NCI-H748 (cell line): ENCODE results near the gene DNASE2.
"Not testable (repeated sequence)": the region's sequence is repeated elsewhere in the genome, so short reads cannot be mapped to it uniquely, and the experiment has no call there.

ENCODE experiments used
- DNase-seq: peaks from one replicate; lab custom pipeline; 2025; ENCODE audit not compliant: unreplicated experiment; lab: John Stamatoyannopoulos, UW

The DNASE2 gene, protein sequence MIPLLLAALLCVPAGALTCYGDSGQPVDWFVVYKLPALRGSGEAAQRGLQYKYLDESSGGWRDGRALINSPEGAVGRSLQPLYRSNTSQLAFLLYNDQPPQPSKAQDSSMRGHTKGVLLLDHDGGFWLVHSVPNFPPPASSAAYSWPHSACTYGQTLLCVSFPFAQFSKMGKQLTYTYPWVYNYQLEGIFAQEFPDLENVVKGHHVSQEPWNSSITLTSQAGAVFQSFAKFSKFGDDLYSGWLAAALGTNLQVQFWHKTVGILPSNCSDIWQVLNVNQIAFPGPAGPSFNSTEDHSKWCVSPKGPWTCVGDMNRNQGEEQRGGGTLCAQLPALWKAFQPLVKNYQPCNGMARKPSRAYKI

DNA sequence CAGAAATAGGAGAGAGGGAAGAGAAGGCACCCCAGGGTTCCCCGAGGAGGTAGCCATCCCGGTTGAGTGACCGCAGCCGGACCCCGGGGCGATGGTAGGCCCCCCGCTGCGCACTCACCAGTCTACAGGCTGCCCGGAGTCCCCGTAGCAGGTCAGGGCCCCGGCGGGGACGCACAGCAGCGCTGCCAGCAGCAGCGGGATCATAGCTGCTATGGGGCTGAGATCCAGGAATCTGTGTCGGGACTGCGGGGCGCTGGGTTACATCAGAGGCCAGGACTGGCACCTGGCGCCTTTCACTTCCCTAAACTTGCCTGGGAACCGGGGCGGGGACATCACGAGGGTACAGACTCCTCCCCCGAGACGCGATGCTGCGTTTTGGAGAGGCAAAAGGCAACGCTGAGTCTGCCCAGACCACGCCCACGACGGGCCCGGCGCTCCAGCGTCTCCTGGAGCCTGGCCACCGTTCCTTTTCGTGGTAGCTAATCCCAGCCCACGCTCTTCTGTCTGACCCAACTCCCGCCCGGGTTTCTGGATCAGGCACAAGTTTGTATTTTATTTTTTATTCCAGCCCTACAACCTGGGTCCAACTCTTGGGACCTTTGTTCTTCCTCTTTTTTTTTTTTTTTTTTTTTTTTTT, at the start of gene DNASE2:
DNASE2 (minus strand) TSS at position 278 of the 637 bp plus-strand sequence; CDS start at position 204, 74 bp downstream.
- peak; percentile 93 for DNase-seq

- DNase-seq: no peak
Measured at GRCh38 chr19:12930002-12930645, 48.9 kb upstream of the DNASE2 start.

DNA sequence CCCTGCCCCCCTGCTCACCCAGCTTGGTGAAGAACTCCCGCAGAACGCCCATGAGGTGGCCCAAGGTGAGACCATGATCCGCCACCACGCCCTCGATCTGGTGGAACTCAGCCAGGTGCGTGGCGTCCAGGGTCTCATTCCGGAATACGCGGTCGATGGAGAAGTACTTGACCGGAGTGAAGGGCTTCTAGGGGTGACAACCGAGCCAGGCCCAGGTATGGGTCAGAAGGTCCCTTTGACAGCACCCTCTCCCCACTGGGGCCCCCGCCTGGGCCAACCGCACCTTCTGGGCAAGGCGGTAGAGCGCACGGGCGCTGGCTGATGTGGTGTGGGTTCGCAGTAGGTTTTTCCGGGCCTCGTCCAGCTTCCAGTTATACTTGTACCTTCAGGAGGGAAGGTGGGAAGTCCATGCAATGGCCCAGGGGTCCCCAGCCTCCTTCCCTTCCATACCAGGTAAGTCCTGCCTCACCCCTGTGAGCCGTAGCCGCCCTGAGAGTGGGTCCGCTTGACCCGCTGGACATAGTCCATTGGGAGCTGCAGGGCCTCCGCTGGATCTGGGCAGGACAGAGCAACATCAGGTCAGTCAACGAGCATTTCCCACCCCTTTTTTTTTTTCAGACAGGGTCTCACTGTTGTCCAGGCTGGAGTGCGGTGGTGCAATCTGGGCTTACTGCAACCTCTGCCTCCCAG, 43.5 kb upstream of the DNASE2 start:
- DNase-seq: no peak

- no peak for DNase-seq
Measured at GRCh38 chr19:12922959-12923358, 41.7 kb upstream of the DNASE2 start.

- no peak for DNase-seq
Measured at GRCh38 chr19:12921047-12921446, 39.8 kb upstream of the DNASE2 start.

DNA sequence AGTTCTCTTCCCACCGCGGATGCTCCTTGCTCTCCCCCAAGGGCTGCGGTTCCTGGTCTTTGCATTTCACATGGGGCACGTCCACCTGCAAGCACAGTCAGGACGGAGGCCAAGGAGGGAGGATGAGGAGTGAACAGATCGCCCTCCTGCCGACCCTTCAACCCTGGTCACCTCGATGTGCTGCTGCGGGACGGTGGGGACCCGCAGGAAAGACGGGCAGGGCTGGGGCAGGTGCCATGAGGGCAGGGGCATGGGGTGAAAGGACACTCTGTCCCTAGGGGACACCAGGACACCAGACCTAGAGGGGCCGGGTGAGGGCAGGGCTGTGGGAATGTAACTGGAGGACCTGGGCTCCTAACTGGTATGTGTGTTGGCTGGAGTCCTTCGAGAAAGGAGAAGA, 37.0 kb upstream of the DNASE2 start:
- DNase-seq: no peak

DNA sequence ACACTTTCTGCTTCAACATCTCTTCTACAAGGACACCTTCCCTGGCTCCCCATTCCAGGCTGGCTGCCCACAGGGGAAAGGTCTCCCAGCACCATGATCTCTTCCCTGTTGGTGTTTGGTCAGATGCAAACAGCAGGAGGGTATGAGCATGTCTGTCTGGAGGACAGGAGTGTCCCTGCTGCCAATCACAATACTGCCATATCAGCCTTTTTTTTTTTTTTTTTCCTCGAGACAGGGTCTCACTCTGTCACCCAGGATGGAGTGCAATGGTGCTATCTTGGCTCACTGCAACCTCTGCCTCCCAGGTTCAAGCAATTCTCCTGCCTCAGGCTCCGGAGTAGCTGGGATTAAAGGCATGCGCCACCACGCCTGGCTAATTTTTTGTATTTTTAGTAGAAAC, 34.6 kb upstream of the DNASE2 start:
- not testable (repeated sequence) for DNase-seq

DNA sequence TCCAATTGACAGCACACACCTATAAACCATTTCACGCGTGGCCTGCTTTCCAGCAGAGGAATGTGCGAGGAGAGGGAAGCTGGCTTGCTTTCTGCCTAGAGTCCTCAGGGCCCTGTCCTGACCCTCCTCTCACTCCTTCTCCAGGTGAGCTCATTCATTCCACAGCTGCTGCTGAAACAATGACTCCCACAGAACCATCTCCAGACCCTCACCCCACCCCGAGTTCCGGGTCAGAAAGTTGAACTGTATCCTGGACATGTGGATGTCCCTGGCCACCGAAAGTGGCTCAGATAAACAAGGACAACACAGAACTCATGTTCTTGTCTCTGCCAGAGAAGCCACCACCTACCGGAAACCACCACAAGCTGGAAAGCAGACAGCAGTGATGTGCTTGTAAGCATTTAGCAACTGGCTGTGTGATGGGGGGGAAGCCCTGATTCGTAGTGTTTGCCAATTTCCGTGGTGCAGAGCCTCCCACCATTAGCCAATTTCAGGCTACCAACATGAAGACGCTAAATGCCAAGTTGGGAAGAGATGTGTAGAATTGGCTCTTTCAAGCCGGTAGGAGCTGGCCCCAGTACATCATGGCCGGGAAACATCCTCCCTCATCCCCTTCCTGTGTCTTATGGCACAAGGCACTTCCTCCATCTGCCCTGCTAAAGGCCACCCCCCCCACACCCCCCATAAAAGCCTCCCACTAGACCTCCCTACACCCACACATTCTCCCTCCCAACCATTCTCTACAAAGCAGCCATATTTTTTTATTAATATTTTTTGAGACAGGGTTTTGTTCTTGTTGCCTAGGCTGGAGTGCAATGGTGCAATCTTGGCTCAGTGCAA, 32.8 kb upstream of the DNASE2 start:
- DNase-seq: peak; percentile 36

GRCh38 chr19:12913011-12913561, 31.8 kb upstream of the DNASE2 start:
- peak; percentile 98 for DNase-seq

DNA sequence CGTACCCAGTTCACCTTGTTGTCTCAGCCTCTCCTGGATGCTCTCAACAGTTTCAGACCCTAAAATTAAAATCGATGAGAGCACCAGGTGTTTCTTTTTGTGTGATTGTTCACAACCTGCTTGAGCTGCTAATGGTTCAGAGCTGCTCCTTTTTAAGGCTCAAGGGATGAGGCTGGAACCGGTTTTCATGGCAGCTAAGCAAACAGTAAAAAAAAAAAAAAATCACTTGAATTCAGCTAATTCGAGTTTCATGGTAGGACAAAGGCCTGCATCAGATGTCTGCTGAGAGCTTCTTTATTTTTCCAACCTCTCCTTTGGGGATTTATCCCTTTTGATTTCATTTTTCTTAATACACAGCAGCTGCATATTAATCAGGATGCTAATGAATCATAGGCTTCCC, 31.3 kb upstream of the DNASE2 start:
- DNase-seq: peak; percentile 96

- no peak for DNase-seq
Measured at GRCh38 chr19:12907166-12907565, 25.9 kb upstream of the DNASE2 start.

DNA sequence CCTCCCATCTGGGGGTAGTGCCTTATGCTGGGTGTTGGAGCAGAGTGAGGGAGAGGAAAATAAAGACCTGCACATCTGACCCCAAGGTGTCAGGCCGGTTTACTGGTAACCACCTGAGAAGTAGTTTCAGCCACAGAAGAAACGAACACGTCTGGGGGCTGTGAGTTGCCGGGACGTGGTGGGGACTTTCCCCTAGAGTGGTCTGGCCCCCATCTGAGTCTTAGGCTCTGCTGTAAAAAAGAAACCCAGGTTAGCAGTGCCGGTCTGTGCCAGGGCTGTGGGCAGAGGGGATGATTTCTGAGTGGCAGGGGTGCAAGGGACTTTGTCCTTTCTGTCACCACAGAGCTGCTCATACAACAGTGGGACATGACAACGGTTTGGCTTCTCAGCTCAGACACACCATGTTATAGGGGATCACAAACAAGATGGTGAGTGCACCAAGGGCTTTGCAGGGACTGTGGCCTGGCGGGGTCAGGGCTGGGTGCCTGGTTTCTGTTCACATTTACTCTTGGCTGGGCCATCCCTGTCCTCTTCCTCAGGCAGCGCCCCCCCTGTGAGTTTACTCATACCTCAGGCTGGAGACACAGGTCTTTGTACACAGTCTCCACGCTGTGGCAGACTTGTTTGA, 18.8 kb upstream of the DNASE2 start:
- DNase-seq: no peak

DNA sequence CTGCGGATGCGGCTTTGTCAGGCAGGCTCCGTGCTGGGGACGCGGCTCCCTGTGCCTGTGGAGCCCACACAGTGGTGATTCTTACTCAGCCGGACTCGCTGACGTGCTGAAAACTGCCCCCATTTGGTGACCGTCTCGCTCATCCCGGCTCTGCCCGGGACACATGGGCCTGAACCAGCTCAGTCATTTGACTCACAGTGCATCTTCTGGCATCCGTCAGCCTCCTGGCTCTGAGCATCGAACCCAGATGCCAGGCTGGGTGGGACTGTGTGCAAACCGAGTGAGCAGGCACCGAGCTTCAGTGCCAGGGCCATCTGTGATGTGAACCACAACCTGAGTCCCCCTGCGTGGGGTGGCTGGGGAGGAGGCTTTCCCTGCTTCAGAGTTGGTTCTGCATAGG, 15.2 kb upstream of the DNASE2 start:
- DNase-seq: no peak

DNA sequence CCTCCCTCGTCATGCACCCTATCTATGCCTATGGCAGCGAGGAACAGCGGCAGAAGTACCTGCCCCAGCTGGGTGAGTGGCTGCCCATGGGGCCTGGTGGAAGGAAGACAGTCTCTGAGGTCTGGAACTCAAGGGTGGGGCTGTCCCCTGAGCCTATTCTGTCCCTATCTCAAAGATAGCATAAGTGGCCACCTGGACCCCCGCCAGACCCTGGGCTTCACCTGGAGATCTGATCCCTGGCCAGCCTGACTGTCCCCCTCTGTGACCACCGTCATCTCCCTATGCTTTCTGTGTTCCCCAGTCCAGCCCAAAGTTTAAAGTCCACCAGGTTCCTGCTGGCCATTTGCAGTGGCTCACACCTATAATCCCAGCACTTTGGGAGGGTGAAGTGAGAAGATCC, 12.3 kb upstream of the DNASE2 start:
- DNase-seq: no peak

DNA sequence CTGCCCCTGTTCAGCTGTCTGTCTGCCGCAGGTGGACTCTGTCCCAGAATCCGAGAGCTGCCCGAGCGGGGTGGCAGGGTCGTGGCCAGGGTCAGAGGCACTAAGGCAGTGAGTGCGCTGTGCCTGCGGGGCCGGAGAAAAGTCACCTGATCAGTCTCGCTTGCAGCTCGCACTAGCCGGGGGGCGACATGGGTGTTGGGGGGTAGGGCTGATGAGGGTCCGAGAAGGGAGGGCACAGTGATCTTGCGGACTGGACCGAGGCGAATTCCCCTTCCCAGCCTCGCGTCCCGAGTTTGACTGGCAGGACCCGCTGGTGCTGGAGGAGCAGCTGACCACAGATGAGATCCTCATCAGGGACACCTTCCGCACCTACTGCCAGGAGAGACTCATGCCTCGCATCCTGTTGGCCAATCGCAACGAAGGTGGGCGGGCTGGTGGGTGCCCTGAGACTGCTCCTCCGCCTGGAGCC, 10.3 kb upstream of the DNASE2 start:
- no peak for DNase-seq

DNA sequence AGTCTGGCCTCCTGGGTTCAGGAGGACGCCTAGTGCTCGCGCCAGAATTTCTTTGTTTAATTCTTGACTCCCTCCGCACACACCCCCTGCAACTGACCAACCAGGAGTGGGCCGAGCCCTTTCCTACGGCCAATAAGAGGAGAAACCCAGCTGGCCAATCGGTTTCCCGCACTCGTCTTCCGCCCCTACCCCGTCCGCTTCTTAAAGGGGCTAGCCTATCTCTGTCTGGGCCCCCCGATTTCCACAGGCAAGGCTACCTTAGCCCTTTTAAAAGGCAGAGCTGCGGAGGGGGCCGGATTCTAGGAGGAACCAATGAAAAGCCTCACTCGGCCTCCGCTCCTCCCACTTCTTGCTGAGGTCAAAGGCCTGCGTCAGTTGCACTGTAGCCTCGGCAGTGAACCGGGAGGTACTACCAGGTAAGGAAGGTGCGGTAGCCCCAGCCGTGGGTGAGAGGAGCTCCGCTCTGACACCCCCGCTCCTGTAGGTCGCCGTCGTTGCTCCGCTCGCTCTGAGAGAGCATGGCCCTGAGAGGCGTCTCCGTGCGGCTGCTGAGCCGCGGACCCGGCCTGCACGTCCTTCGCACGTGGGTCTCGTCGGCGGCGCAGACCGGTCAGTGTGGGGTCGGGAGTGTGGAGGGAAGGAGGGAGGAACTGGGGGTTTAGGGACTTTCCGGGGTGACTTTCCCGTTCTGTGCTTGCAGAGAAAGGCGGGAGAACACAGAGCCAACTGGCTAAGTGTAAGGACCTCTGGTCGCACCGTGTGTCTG, 9.7 kb upstream of the DNASE2 start, which contains the start of gene GCDH:
GCDH (plus strand) TSS at position 374 of the 766 bp plus-strand sequence; CDS start at position 519, 145 bp downstream.
- DNase-seq: peak; percentile 99

DNA sequence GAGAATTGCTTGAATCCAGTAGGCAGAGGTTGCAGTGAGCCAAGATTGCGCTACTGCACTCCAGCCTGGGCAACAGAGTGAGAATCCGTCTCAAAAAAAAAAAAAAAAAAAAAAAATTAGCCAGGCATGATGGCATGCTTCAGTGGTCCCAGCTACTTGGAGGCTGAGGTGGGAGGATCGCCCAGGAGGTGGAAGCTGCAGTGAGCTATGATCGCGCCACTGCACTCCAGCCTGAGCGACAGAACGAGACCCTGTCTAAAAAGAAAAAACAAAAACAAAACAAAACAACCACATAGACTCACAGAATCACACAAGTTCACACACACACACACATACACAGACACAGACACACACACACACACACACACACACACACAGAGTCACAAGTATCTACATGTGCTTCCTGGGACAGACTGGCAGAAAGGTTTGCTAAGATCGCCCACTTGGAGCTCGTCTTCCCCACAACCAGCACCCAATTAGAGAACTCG, 9.1 kb upstream of the DNASE2 start:
- not testable (repeated sequence) for DNase-seq

- DNase-seq: no peak
Measured at GRCh38 chr19:12888006-12888603, 6.9 kb upstream of the DNASE2 start.
